ENCODE results near the gene PSMA8. TPM values are rescaled to one million over a fixed set of nuclear protein-coding genes. Genes with fewer than 3 reads are reported as not detected.

The PSMA8 gene
- not detected in 2 replicates for total RNA-seq

DNA sequence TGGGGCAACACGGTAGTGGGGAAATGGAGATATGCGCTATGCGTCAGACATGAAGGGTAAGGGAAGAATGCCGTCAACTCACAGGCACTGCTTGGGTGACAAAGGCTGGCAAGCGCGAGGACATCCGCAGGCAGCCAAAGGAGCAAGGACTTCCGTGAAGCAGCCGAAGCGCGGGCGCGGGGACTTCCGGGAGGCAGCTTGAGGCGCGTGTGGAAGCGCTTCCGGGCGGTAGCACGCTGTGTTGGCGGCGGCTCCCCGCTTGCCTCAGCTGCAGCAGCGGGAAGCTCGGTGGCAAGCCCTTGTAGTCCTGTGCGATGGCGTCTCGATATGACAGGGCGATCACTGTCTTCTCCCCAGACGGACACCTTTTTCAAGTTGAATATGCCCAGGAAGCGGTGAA is at the start of gene PSMA8:
PSMA8 (plus strand) TSS at position 218 of the 400 bp plus-strand sequence; CDS start at position 315, 97 bp downstream.

DNA sequence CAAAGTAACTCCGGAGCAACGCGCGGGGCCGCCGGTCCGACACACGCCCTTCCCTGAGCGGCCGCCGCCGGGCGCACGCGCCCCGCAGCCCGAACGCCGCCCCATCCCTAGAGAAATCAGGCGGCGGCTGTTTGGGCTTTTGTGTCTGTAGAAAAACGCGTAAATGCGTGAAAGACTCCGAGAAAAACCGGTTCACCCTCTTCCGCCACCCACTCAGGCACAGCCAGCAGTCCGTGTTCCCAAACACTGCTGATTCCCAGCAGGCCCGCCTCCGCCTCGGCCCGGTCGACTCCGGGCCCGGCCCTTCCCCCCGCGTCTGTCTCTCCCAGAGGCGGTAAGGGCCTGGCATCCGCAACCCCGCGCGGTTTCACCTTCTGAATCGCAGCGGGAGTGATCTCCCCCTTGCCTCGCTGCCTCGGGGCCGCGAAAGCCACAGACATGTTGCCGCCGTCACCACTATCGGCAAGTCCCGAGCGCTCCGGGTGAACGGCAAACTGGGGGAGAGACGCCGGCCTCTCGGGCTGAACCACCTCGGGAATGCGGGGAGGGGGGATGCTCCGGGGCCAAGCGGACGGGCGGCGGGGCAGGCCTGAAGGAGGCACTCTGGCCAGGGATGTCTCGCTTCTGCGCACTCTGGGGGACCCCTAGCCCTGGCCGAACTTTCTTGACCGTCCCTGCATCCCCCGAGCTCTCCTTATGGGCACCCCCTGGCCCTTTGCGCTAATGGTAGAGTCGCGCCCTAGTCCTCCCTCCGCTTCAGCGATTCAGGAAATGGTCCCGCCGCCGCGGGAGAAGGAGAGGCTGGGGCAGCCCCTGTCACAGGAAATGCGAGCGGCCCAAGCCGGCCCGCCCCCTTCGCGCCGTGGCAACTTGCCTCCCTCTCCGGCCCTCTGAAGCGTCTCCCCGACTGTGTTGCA is 43.3 kb upstream of the PSMA8 start, which contains the start of gene SS18:
SS18 (minus strand) TSS at position 484 of the 917 bp plus-strand sequence; CDS start at position 440, 44 bp downstream.

DNA sequence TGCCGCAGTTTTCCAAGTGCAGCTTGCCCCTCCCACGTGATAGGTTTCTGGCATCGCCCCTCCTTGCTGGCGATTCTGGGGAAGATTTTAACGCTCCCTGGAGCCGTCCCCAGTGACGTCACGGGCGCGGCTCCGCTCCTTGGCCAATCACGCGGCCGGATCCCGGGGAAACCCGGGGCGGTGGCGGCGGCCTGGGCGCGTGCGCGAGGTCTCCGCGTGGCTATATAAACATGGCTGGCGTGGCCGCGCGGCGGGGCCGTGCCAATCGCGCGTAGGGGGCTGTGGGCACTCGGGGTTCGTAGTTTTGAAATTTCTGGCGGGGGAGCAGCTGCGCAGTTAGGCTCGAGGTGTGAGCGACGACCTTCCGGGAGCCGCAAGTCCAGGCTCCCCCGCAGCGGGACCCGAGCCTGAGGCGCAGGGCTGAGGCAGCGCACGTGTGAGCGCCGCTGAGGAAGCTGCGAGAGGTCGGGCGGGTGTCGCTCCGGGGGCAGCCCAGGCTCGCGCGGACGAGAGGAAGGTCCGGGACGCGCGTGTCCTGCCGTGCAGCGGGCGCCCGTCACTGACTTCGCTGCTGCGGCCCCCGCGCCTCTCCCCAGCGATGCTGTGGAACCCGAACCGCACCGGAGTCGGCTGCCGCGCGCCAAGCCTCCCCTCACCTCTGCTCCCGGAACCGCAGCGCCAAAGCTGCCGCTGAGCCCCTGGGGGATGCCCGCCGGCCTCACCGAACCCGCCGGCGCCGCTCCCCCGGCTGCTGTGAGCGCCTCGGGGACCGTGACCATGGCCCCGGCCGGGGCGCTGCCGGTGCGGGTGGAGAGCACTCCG is 92.8 kb downstream of the PSMA8 start, which contains the start of gene TAF4B:
TAF4B (plus strand) TSS at position 217 of the 822 bp plus-strand sequence; CDS start at position 706, 489 bp downstream.

Other genes with a start within 250 kb of the PSMA8 start
- 81.4 and 100.0 TPM in 2 replicates for gene SS18, start 43.3 kb upstream of the PSMA8 start, total RNA-seq
- 3.8 and 4.5 TPM in 2 replicates for gene TAF4B, start 92.6 kb downstream of the PSMA8 start, total RNA-seq